GM21737 (cell line): ENCODE measurements around the gene SLCO2A1.
"Not testable (repeated sequence)": the region's sequence is repeated elsewhere in the genome, so short reads cannot be mapped to it uniquely, and the experiment has no call there.

Source experiments
- ATAC-seq: cut with Tn5 transposase; IDR thresholded peaks from one replicate; pipeline ENCODE4 v1.9.1; 2021; ENCODE audit warnings: mild to moderate bottlenecking, moderate library complexity; ENCODE audit not compliant: unreplicated experiment

Gene SLCO2A1

GRCh38 chr3:134029734-134030378 is at the start of gene SLCO2A1:
SLCO2A1 (minus strand) TSS chr3:134029925; CDS start chr3:134029802, 123 bp downstream.
- no peak for ATAC-seq

GRCh38 chr3:134079111-134079547 is 49.4 kb upstream of the SLCO2A1 start:
- no peak for ATAC-seq

- ATAC-seq, result no peak
Observed at GRCh38 chr3:134078169-134078831, 48.6 kb upstream of the SLCO2A1 start.

- no peak for ATAC-seq
Observed at GRCh38 chr3:134077649-134078161, 48.0 kb upstream of the SLCO2A1 start.

GRCh38 chr3:134076851-134077250 is 47.1 kb upstream of the SLCO2A1 start:
- no peak for ATAC-seq

GRCh38 chr3:134075846-134076245 is 46.1 kb upstream of the SLCO2A1 start:
- ATAC-seq, result no peak

GRCh38 chr3:134075568-134075825 is 45.8 kb upstream of the SLCO2A1 start:
- ATAC-seq, result no peak

GRCh38 chr3:134074790-134075567 is 45.3 kb upstream of the SLCO2A1 start:
- ATAC-seq, result no peak

GRCh38 chr3:134074001-134074789 is 44.5 kb upstream of the SLCO2A1 start:
- ATAC-seq, result no peak

- ATAC-seq, result no peak
Observed at GRCh38 chr3:134073583-134073945, 43.8 kb upstream of the SLCO2A1 start.

GRCh38 chr3:134072881-134073582 is 43.3 kb upstream of the SLCO2A1 start:
- no peak for ATAC-seq

- not testable (repeated sequence) for ATAC-seq
Observed at GRCh38 chr3:134070281-134070680, 40.6 kb upstream of the SLCO2A1 start.

- no peak for ATAC-seq
Observed at GRCh38 chr3:134068429-134068828, 38.7 kb upstream of the SLCO2A1 start.

GRCh38 chr3:134067531-134068161 is 37.9 kb upstream of the SLCO2A1 start:
- no peak for ATAC-seq

- ATAC-seq, result no peak
Observed at GRCh38 chr3:134066651-134067530, 37.2 kb upstream of the SLCO2A1 start.

- no peak for ATAC-seq
Observed at GRCh38 chr3:134066158-134066541, 36.4 kb upstream of the SLCO2A1 start.

- no peak for ATAC-seq
Observed at GRCh38 chr3:134065252-134066157, 35.8 kb upstream of the SLCO2A1 start.

- ATAC-seq, result no peak
Observed at GRCh38 chr3:134064081-134064480, 34.4 kb upstream of the SLCO2A1 start.
